Astrocyte of the hippocampus (primary cell): ENCODE measurements around the gene FBXO3.
A peak's percentile ranks its signal among the peaks of the same experiment; 100 is the strongest.
"Not testable (repeated sequence)": the region's sequence is repeated elsewhere in the genome, so short reads cannot be mapped to it uniquely, and the experiment has no call there.

Experiments
- DNase-seq: peaks from one replicate; pipeline ENCODE4 v3.0.0; 2011; ENCODE audit warnings: low read depth, low spot score

The FBXO3 gene

DNA sequence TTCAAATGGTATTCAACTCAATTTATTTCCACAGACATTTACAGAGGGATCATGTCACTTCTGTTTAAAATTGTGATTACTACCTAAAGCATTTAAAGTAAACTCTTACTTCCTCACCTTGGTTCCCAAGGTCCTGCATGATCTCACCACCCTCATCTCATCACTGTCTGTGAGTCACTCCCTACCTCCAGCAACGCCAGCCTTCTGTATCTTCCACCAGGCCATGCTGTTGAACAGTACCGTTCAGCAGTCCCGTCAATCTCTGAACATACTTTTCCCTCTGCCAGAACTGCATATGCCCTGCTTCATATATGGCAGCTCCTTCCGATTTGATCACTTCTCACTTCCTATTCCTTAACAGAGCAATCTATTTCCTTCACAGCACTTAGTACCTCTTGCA, 2.0 kb downstream of the FBXO3 start:
- DNase-seq = peak; percentile 13

DNA sequence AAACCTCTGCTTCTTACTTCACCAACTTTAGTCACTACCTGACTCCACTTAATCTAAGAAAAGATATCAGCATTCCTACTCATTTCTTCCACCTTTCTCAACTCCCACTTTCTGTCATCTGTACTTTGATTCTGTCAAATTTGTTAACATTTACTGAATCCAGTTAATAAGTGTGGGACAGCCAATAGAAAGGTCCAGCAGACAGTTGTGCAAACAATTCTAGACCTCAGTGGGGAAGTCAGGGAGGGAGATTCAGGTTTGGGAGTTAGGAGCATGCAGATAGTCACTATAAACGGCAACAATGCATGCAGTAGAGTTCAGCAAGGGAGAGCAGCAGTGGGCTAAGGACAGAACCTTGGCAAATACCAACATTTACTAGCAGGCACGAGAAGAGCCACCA, 4.1 kb downstream of the FBXO3 start:
- no peak for DNase-seq

DNA sequence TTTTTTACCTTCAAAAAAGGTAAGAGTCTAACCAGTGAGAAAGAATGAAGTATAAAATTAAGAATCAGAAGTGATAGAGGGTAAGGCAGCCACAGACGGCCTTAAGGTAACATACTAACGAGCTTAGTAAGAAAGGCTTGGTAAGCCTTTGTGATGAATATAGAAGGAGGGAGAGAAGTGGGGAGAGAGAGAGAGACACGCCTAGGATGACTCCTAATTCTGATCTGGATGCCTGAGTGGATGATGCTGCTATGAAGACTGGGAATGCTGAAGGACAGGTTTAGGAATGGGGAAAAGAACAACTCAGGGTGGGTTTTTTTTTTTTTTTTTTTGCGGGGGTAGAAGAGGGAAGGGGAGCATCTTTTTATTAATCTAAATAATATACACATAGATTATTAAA, 4.8 kb downstream of the FBXO3 start:
- DNase-seq = no peak

DNA sequence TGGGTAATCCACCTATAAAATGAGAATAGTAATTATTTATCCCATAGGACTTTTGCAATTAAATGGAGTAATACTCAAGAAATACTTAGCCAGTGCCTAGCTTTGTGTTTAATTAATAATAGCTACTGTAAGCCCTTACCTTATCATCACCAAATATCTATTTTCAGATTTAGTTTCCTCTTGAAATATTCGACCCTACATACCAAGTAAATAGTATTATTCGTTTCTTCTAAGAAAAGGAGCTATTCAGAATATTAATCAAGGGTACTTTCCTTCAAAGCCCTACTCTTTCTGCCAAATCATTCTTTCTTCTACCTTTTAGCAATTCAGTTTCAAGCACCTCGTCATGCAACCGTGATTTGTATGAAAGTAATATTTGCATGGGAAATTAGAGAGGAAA, 6.7 kb downstream of the FBXO3 start:
- no peak for DNase-seq

DNA sequence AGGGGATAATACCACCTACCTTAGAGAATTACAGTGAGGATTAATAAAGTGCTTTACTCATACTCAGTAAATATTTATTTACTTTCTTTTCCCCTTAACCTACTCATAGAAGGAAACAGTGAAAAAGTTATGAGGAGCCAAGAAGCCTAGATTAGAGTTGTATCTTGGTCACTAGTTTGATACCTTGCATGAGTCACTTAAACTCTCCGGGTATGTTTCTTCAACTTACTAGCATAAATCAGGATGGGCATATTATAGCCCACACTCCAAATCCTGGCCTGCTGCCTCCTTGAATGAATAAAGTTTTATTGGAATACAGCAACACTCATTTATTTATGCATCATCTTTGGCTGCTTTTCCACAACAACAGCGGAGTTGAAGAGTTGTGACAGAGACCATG, 8.2 kb downstream of the FBXO3 start:
- DNase-seq = no peak

DNA sequence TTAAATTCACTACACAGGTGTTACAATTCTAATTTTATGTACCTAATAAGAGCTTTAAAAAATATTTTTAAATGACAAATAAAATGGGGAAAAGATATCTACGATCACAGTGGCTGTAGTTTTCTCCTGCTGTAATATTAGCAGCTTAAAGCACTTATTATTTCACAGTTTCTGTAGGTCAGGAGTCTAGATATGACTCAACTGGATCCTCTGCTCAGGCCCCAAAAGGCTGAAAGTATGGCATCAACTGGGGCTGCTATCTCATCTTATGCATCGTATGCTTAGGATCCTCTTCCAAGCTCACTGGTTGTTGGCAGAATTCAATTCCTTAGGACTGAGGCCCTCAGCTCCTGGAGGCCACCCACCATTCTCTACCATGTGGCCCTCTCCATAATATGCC, 12.8 kb downstream of the FBXO3 start:
- no peak for DNase-seq

DNA sequence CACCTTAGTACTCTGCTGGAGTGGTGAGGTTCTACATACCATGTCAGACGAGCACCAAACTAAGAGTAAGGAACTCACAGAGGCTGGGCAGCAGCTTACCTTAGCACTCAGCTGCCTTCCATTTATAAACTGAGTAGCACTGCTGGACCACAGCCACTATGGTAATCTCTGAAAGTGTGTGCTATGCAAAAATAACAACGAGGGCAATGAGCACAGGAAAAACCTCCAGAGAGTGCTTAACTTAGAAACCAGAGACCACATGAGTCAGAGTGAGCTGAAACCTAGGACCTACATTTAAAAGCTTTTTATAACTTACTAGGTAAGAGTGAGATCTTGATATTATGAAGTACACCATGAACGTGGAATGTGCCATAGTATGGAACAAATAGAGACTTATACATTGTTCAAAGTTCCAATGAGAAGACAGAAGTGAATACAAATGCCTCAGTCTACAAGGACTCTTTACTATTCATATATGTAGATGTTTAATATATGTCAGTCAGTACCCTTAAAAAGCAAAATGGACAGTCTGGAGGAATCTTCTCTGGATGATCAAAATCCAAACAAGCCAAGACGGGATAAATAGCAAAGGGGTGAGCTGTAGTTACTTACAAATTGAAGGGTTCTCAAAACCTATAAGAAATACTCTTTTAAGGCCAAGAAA, 20.9 kb downstream of the FBXO3 start:
- DNase-seq = peak; percentile 88

DNA sequence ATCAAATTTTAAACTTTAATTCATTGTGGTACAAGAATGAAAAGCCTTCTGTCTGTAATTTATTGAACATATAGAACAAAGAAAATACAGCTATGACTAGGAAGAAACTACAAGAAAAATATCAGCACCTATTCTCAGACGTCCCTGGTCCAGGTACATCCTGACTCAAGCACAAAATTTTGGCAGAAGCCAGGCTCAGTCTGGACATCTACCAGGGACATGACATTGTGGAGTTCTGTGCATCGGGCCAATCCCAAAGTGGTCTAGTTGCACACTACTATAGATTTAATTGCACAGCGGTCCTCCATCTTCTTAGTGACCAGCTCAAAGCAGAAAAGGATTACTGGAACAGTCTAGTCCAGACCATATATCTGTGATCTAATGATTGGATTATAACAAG, 22.4 kb downstream of the FBXO3 start:
- no peak for DNase-seq

DNA sequence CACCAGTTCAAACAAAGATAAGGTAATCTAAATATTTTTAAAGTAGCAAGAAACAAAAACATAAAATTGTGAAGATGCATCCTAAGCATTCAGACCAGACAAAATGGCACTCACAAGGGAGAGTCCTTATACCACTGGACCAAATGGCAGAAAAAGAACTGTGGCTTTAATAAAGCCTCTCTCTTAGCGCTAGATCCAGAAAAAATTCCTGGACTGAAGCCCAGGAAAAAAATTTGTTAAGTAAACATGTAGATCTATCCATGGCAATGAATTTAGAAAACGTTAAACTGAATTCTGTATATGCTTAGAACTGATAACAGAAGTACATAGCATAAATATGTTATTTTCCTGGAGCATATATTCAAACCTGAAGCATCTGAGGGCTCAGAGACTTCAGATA, 26.3 kb downstream of the FBXO3 start:
- DNase-seq = peak; percentile 46

DNA sequence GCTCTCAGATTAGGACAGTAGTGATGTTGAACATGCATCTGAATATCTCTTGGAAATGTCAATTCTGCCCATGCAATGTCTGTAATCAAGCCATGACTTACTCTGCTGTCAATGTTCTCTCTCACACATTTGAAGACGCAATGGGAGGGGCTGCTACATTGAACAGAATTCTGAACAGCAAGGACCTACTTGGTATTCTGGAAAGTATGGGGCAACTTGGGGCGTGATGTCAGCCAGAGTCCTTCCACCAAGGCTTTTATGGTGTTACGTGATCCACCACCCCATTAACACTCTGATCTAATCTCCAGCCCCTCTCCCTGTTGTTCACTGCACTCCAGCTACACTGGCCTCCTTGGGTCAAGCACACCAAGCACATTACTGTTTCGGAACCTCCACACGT, 31.0 kb downstream of the FBXO3 start:
- no peak for DNase-seq

DNA sequence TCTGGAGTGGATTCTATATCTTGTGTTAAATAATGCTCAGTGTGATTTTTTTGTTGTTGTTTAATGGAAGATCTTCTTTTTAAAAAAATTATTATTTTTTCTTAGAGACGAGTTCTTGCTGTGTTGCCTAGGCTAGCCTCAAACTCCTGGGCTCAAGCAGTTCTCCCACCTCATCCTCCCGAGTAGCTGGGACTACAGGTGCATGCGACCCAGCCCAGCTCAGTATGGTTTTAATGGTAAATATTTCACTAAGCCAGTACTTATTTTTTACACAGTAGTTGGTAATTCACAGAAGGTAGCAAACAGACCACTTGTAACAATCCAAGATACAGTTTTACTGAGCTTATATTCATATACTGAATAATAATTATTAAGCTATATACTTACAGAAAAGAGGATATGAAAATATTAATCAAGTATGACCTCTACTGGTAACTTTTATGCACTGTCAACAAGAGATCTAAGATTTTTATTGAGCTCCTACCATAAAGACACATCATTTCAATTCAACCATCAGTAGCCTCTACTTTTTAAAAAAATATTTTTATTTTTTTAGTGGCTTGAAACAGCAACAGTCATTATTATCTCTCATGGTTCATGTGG, 32.0 kb downstream of the FBXO3 start:
- peak; percentile 28 for DNase-seq

DNA sequence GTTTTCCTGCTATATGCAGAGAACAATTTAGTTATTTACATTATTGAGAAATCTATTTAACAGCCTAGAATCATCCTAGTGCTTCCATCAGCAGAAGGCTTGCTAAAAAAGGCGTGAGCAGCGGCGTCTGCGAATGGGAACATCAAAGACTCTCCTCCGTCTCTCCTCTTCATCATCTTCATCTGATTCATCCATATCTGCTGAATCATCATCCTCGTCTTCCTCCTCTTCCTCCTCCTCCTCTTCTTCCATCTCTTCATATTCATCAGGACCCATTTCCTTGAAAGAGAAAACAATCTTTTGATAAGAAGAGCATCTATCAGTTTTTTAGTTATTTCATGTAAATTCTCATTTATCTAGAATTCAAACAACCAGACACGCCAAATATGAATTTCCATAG, 32.5 kb downstream of the FBXO3 start:
- no peak for DNase-seq

DNA sequence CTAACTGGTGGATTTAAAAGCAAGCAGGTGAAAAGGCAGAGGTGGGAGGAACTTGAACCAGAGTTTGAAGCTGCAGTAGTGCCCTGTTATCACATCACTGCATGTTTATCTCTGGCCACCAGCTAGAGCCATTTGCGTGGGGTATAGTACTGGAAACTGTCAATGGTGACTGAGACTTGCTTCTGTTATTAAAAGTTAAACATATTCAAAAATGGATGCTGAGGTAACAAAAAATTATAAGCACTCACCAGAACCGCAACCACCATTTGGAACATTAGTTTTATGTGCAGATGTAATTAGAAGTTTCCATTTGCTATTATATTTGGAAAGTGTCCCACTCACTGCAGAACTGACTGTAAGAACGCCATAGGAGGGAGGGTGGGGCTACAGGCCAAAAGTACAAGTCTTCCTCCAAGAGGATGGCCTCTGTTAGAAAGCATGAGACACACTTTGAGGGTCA, 36.9 kb downstream of the FBXO3 start:
- no peak for DNase-seq

DNA sequence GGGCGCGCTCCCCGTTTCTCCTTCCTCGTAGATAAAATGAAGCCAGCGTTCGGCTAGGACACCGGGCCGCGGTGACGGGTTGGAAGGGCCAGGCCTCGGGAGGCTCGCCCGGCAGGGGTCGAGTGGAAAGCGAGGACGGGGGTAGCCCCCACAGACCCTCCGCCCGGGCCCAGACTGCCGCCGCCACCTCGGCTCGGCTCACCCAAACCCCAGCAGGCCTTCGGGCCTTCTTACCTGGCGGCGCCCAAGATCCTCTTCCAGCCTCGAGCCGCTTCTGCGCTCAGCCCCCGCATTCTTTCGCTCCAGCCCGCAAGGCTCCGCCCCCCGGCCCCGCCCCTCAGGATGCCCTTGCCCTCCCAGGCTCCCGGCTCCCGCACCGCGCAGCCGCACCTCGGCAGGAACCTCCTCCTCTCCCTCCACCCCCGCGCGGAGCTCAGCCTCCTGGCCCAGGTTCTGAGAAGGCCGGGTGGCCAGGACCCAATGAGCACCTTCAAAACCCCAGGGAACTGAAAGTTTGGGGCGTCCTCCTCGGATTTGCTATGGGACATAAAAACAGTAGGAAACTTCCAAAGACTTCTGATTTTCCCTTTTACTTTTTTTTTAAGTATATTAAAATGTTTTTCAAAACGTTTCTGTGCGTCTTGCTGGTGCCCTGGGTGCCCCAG, 38.0 kb downstream of the FBXO3 start, which contains the start of gene CD59:
TSS of gene CD59 (minus strand) at position 276 of the 665 bp plus-strand sequence. CDS start 13,978 bp downstream, outside the sequence.
- DNase-seq = peak; percentile 98

DNA sequence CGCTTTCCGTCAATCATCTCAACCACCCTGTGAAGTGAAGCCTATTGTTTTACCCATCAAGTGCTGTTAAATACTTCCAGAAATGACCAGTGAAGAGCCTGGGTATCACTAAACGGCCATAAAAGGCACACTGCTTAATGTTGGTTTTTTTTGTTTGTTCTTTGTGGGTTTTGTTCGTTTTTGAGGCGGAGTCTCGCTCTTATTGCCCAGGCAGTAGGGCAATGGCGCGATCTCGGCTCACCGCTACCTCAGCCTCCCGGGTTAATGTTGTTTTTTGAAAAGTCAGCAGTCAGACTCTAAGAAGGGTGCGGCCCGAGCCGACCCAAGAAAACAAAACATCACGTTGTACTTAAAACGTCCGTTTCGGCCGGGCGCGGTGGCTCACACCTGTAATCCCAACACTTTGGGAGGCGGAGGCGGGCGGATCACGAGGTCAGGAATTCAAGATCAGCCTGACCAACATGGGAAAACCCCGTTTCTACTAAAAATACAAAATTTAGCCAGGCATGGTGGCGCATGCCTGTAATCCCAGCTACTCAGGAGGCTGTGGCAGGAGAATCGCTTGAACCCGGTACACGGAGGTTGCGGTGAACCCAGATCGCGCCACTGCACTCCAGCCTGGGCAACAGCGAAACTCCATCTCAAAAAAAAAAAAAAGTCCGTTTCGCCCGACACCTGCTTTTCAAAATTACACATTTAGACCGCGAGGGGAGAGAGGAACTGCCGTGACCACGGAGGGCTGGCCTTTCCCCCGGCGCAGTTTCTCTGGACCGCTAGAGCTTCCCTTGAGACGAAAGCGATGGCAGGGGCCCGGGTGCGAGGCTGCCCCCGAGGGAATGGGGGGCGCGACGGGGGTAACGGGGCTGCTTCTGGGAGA, 38.8 kb downstream of the FBXO3 start:
- DNase-seq = peak; percentile 67

DNA sequence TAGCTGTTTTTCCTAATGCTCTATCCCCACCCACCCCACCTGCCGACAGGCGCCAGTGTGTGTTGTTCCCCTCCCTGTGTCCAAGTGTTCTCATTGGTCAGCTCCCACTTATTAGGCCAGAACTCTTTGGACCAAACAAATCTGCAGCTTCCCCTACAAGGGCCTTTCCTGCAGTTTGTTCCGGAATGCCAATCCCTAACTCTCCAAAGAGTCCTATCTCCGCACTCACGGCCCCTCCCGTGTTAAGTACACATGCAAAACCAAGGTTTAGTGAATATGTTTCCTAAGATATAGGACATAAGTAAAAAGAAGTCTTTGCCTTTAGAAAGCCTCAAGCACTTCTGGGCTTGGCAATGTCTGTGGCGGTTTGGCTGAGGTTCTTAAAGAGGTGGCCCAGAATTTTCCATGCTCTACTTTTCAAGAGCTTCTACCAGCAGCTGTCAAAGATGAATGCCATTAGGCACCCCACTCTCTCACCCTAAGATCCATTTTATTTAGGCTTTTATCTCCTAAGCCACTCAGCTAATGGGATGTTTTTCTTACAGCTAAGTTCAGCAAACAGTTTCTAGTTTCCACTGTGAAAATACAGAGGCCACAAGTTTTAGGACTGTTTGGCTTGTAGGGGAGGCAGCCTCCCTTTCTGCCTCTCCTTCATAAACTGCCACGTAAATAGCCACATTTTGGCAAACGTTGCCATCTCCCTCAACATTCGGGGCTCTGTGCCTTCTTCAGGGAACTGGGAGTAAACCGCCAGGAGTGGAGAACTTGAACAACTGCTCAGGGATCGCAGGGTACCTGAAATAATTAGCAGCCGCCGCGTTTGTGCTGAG, 39.7 kb downstream of the FBXO3 start:
- DNase-seq = peak; percentile 79

DNA sequence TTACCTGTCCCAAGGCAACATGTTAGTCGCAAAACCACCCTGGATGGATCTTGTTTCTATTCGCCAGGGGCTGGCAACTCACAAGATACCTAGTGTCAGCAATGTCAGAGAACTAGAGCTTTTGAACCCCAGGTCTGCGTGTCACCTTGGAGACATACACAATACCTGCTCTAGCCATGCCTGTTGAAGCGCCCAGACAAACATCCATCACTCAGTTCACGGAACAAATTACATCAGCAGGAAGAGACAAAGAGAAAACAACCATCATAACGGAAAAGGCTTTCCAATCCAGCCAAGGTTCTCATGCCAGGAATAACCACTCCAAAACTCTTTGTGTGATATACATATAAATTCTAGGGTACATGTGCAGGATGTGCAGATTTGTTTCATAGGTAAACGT, 40.3 kb downstream of the FBXO3 start:
- peak; percentile 14 for DNase-seq

DNA sequence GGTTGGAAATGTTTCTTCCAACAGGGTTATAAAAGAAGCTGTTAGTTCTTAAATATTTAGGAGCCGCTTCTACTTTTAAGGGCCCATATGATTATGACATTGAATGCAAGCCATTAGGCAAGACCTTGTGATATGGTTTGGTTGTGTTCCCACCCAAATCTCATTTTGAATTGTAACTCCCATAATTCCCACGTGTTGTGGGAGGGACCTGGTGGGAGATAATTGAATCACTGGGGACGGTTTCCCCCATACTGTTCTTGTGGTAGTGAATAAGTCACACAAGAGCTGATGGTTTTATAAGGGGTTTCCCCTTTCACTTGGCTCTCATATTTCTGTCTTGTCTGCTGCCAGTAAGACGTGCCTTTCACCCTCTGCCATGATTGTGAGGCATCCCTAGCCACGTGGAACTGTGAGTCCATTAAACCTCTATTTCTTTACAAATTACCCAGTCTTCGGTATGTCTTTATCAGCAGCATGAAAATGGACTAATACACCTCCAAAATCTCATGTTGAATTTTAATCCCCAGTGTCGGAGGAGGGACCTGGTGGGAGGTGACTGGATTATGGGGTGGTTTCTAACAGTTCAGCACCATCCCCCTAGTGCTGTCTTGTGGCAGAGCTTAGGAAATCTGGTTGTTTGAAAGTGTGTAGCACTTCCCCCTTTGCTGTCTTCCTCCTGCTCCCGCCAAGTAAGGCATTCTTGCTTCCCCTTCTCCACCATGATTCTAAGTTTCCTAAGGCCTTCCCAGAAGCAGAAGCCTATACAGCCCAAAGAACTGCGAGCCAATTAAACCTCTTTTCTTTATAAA, 42.4 kb downstream of the FBXO3 start:
- no peak for DNase-seq

DNA sequence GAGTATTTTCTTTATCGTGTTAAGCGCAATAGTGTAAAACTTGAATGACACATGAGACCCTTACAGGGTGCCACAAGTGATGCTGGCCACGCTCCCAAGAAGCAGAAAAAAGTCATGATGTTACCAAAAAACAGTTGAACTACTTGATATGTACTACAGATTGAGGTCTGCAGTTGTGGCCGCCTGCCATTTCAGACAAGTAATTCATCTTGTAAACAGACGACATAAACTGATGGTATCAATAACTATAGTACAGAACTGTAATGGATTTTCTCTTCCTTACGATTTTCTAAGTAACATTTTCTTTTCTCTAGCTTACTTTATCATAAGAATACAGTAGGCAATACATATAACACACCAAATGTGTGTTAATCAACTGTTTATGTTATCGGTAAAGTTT, 43.6 kb downstream of the FBXO3 start:
- DNase-seq = no peak

DNA sequence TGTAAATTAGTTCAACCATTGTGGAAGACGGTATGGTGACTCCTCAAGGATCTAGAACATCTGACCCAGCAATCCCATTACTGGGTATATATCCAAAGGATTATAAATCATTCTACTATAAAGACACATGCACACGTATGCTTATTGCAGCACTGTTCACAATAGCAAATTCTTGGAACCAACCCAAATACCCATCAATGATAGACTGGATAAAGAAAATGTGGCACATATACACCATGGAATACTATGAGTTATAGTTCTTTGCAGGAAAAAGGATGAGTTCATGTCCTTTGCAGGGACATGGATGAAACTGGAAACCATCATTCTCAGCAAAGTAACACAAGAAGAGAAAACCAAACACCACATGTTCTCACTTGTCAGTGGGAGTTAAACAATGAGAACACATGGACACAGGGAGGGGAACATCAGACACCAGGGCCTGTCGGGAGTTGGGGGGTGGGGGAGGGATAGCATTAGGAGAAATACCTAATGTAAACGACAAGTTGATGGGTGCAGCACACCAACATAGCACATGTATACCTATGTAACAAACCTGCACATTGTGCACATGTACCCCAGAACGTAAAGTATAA, 45.2 kb downstream of the FBXO3 start:
- not testable (repeated sequence) for DNase-seq
